RCC 7860 (cell line): ENCODE measurements around the gene IFIT1B.
"Not testable (repeated sequence)": the region's sequence is repeated elsewhere in the genome, so short reads cannot be mapped to it uniquely, and the experiment has no call there.

Source experiments
- DNase-seq: peaks from one replicate; pipeline ENCODE4 v3.0.0-alpha.2; 2015; ENCODE audit warnings: low spot score
- FAIRE-seq: peaks from 2 replicates; lab custom pipeline; 2012; peaks lifted over from hg19 to GRCh38; lab: Jason Lieb, UNC

The IFIT1B gene

DNA sequence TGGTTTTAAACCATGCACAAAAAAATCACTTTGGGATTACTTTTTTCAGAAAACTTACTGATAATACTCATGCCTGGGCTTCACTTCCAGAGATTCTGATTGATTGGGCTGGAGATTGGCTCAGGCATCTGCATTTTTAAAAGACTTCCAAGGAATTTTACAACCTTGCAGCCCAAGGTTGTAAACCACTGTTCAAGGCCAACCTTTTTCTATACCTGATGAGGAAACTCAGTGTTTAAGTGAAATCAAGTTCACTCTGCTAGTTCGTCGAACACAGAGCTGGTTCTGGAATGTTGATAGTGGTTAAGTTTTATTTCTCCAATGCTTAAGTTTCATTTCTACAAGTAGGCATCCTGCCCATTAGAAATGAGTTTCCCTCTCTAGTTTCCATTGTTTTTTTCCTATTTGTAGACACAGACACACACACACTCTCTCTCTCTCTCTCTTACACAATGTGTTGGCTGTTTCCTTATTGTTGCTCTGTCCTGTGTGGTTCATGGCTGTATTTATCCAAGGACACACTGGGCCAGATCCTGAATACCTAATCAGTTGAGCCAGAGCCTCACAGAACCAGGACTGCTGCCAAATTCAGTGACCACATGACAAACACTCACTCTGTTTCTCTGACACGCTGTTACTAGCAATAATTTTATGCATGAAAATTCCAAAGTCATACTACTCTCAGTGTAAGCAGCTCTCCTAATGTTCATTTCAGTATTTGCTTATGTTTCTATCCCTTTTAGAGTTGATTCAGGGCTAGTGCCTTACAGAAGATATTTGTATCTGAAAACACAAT is 3.7 kb upstream of the IFIT1B start:
- peak; percentile 70 for DNase-seq
- peak; percentile 83 for FAIRE-seq

DNA sequence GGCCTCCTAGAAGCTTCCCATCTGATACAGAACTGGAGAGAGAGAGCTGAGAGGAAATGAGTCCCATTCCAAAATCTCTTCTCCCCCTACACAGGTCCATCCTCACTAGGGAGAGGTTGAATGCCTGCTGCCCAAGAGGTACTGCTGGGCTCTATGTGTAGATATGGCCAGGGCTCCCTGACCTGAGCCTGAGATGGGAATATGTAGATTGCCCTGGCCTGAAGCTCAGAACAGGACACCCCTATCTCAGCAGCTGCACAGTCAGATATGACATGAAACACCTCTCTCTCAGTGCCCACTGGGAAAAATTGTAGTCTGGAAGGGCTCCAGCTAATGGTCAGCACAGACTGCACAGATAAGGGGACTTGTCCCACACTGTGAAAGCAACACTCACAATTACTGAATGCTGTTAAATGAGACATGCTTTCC is 3.1 kb upstream of the IFIT1B start:
- FAIRE-seq (no peak), DNase-seq (no peak)

DNA sequence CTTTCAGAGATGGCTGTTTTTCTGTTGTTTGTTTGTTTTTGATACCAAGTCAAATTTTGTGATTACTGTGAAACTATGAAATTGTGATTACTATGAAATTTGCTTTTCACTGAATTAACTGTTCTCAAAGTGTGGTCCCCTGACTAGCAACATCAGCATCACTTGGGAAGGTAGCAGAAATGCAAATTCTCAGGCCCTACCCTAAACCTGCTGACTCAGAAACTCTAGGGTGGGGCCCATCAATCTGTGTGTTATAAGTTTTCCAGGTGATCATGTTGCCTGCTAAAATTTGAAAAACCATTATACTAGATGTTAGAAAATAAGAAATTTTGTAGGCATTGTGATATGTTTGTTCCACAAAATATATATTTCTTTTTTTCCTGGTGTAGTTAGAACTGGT is 1.2 kb downstream of the IFIT1B start:
- DNase-seq (no peak), FAIRE-seq (no peak)

DNA sequence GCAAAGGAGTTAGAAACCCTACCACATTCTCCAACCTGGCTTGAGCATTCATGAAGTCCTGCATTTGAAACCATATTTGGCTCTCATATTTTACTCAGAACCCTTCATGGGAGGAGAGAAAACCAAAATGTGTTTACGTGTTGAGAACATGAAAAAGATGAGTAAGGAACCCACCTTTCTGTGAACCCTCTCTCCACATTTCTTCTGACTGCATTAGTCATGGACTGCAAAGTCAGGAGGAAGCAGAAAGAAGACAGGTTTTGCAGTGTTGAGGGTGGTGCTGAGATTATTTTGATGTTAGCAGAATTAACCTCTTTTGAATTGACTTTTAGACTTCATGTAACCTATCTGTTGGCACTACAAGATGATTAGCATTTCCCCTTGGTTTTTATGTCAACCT is 4.9 kb downstream of the IFIT1B start:
- DNase-seq (no peak), FAIRE-seq (no peak)

DNA sequence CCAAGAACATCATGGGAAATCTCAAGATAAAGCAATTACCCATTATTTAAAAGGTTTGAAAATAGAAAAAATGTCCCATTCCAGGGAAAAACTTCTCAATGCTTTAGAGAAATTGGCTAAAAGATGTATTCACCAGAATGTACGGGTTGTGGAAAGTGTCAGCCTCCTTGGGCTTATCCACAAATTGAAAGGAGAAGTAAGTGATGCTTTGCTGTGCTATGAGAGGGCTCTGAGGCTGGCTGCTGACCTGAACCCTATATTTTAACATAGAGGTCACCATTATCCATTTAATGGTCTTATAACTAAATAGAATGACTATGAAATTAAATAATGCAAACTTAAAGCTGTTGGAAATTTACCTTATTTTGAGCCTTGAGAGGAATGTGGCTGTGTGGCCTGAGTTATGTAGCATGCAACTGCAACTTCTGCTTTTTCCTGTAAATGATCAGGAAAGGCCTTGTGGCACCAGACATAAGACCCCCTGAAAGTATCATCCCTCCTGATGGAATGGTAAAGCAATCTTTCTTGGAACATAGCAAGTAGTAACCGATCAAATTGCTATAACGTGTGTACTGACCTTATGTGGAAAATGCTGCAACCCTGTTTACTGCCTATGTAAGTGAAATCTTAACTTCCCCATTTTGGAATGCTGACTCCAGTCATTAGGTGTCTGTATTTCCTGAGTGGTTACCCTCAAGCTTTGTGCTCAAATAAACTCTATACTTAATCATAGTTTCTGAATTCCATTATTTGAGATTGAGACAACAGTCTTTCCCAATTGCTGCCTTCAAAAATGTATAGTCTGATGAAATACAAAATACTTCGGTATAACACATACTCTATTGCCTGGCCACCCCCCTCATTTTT is 6.9 kb downstream of the IFIT1B start:
- FAIRE-seq (no peak), DNase-seq (no peak)

DNA sequence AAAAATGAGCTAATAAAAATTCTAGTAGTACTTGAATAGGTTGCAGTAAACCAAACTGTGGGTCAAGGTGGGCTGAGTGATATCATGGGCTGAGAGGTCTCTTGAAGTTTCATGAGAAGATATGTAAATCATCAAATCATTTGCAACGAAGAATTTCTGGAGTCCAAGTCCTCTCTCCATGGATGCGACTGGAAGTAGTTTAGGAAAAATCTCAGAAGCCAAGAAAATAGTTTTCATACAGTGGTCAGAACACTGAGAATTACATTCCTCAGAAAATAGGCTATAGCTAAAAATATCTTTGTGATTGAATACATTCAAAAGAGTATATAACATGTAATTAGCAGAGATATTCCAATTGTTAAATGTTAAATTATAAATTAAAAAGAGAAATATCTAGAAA is 10.9 kb downstream of the IFIT1B start:
- DNase-seq (no peak), FAIRE-seq (no peak)

DNA sequence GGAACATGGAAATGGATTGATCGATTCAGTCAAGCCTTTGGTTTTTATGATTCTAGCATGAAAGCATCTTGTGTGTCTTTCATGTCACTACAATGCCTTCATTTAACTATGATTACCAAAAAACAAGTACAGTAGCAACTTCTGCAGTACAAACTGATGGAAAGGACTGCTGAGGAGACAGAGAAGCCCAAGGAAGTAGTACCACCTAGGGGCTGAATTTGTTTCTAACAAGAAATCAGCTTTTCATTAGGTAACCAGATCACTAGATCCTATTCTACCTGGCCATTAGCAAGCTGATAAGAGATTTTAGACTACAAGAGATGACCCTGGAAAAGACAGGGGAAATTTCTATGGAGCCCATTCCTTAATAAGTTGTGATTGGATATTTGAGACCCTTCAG is 11.4 kb downstream of the IFIT1B start:
- FAIRE-seq (peak; percentile 48), DNase-seq (peak; percentile 57)

DNA sequence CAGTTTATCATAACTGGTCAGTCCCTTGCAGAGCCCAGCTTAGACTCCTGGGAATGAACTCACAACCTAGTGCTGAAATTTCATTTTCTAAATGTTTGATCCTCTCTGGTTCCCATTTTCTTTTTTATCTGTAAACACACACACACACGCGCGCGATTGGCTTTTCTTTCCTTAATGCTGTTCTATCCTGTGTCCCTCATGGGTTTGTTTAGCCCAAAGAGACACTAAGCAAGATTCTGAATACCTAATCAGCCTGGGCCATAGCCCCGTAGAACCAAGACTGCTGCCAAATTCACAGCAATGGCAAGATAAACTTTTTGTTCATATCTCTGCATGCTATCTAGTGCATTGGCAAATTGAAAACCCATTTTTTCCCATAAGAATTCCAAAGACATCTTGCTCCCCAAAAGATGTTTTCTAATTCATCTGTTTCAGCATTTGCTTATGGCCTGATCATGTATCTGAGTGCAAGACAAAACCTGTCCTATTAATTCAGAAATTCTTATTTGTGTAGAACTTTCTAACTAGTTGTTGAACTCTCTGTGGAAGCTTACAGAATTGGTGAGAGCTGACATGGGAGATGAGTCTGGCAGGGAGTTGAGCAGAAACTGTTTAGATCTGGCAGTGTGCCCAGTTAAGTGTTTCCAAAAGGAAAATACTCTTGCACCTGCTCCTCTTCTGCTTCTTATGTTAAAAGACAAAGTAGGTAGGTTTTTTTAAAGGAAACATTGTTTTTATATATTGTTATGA is 12.8 kb downstream of the IFIT1B start:
- DNase-seq (no peak), FAIRE-seq (no peak)

DNA sequence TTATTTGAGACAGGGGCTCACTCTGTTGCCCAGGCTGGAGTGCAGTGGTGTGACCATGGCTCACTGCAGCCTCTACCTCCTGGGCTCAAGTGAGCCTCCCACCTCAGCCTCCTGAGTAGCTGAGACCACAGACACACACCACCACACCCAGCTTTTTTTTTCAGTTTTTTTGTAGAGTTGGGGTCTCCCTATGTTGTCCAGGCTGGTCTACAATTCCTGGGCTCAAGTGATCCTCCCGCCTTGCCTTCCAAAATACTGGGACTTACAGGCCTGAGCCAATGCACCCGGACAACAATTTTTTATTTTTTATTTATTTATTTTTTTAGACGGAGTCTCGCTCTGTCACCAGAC is 13.3 kb downstream of the IFIT1B start:
- not testable (repeated sequence) for FAIRE-seq

DNA sequence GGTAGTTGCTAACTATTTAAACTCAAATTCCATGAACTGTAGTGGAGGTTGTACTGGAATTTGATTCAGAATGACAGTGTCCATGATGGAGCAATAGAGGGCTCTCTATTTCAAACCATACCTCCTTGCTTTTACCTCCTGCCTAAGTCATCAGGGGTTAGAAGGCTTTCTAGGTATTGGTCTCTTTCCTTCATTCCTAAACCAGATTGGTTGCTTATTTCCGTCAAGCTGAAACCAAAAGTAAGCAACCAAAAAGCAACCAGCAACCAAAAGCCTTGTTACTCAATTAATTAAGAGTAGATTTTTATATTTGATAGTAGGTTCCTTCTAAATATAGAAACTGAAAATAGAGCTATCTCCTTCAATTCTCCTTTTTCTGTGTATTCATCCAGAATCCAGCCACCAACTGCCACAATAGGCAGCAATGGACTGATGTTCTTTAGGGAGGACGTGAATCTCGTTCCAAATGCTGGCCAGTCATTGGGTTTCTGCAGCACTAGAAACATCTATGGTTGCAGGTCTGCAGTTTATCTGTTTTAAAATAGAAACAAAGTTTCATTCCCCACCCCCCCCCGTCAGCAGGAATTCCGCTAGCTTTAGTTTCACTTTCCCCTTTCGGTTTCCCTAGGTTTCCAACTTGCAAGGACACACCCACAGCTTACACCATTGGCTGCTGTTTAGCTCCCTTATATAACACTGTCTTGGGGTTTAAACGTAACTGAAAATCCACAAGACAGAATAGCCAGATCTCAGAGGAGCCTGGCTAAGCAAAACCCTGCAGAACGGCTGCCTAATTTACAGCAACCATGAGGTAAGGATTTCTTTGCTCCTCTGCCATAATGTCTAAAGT is 14.3 kb downstream of the IFIT1B start, which contains the start of gene IFIT1:
IFIT1 (plus strand) TSS at position 717 of the 850 bp plus-strand sequence; CDS start at position 807, 90 bp downstream.
- peak; percentile 81 for DNase-seq
- FAIRE-seq: peak; percentile 88

More for the DNA sequence above, 13.3 kb downstream of the IFIT1B start:
- not testable (repeated sequence) for DNase-seq

DNA sequence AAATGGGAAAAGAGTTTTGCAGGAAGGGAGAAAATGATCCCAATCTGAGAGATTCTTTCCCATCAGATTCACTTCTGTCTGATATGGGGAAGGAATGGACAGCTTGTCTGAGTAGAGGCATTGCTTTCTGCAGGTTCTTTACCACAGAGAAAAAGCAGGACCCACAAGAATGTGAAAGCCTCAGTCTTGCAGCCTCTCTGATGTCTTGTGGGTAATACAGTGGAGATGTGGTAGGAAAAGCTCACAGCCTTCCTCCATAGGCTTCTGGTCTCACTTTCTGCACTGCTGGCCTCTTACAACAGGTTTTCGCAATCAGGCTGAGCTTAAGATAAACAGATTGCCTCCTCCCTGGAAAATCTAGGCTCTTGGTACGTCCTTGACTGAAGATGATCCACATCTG is 15.1 kb downstream of the IFIT1B start:
- peak; percentile 44 for DNase-seq
- FAIRE-seq: peak; percentile 25

DNA sequence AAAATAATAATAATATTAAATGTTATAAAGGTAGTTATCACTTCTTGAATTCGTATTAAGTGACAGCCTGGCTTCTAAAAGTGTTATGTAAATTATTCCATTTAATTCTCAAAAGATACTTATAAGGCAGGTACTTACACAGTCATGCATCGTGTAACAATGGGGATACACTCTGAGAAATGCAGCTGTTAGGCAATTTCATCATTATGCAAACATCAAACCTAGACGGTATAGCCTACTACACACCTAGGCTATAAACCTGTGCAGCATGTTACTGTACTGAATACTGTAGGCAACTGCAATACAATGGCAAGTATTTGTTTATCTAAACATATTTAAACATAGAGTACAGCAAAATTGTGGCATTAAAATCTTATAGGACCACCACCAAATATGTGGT is 16.0 kb downstream of the IFIT1B start:
- FAIRE-seq: no peak

DNA sequence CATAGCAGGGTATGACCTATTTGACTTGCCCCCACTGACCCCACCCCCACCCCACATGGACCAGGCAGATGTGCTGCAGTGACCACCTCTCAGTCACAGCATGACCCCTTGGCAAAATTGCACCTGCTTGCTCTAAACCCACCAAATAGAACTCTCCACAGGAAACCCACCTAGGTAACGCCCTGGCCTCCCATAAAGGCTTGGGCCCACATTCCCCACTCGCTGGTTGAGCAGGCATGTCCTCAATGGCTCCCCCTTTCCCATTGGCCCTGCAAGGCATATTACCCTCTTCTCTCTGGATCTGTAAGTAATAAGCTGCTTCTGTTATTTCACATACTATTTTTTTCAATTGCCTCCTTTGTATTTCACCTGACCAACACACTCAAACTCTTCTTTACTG is 17.3 kb downstream of the IFIT1B start:
- DNase-seq: no peak
- FAIRE-seq: no peak

More for the DNA sequence above, 16.0 kb downstream of the IFIT1B start:
- no peak for DNase-seq

DNA sequence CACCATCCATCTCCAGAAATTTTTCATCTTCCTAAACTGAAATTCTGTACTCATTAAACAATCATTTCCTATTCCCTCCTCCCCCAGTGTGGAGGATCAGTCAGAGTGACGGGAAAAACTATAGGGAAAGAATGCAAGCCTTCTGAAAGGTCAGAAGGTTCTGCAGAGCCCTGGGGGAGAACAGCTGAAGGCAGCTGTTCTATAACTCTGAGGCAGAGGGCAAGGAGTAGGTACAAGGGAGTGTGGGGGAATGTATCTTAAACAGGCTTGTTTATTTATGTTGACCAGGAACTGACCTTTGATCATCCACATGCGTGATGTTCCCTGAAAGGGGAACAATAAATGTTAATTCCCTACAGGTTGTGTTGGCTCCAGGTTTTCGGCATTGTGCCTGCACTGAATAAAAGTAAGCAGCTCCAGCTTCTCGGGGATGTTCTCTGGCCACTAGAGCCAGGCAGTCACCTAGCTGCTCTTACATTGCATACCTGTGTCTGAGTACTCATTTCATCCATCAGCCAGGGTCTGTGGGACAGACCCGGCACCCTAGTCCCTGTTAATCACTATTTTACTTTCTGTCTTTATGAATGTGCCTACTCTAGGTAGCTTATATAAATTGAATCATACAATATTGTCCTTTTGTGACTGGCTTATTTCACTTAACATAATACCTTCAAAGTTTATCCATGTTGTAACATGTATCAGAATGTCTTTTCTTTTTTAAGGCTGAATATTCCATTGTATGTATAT is 20.3 kb downstream of the IFIT1B start:
- FAIRE-seq: no peak
- DNase-seq: no peak

DNA sequence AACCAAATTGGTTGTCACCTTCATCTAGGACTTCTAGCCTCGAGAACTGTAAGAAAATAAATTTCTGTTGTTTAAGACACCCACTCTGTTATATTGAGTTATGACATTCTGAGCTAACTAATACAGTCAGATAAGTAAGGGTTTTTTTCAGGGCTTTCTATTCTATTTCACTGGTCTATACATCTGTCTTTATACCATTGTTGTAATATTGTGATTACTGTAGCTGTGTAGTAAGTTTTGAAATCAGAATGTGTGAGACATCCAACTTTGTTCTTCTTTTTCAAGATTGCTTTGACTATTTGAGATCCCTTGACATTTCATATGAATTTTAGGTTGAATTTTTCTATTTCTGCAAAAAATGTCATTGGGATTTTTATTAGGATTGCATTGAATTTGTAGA is 22.1 kb downstream of the IFIT1B start:
- DNase-seq: no peak
- no peak for FAIRE-seq

DNA sequence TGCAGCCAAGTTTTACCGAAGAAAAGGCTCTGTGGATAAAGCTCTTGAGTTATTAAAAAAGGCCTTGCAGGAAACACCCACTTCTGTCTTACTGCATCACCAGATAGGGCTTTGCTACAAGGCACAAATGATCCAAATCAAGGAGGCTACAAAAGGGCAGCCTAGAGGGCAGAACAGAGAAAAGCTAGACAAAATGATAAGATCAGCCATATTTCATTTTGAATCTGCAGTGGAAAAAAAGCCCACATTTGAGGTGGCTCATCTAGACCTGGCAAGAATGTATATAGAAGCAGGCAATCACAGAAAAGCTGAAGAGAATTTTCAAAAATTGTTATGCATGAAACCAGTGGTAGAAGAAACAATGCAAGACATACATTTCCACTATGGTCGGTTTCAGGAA is 25.2 kb downstream of the IFIT1B start:
- no peak for DNase-seq
- no peak for FAIRE-seq

DNA sequence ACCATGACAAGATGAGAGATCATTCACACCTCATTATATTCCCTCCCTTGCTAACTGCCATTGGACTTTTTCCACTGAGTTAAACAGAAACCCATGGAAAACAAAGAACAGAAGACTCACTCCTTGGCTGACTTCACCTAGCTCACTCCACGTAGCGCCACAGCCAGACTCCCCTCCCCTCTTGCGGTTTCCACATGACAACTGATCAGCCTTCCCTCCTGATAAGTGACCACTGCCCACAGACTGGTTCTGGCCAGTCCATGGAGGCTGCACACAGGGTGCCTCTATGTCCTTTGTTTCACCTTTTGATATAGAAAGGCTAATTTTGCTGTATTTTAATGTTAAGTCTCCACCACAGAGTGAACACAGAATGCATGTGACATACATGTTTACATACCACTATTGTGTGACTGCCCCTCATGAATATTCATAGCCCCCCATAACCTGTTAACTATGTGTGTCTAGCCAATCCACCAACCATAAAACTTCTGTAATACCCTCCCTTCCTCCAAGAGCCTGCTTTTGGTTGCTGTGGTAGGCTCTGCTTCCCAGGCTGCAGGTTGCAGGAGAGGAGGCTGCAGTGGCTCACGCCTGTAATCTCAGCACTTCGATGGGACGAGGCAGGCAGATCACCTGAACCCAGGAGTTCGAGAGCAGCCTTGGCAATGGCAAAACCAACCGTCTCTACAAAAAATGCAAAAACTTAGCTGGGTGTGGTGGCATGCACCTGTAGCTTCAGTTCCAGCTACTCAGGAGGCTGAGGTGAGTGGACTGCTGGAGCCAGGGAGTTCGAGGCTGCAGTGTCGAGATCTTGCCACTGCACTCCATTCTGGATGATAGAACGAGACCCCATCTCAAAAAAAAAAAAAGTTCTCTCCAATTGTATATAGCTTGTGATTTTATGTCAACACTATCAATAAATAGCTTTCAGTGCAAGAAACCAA is 26.5 kb downstream of the IFIT1B start:
- peak; percentile 87 for FAIRE-seq
- peak; percentile 64 for DNase-seq

DNA sequence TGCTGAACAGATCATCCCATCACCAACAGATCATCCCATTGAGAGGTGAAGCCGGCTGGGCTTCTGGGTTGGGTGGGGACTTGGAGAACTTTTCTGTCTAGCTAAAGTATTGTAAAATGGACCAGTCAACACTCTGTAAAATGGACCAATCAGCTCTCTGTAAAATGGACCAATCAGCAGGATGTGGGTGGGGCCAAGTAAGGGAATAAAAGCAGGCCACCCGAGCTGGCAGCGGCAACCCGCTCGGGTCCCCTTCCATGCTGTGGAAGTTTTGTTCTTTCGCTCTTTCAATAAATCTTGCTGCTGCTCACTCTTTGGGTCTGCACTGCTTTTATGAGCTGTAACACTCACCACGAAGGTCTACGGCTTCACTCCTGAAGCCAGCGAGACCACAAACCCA is 28.3 kb downstream of the IFIT1B start:
- not testable (repeated sequence) for DNase-seq, FAIRE-seq
